CD4-positive, alpha-beta memory T cell (primary cell): ENCODE results near the gene LDLRAD4. TPM values are rescaled to one million over a fixed set of nuclear protein-coding genes. Genes with fewer than 3 reads are reported as not detected.

Source experiments
- CTCF ChIA-PET: fragments of 350-600 bp; sonication (Branson Sonifier 250); formaldehyde crosslinking; loops from one replicate; lab custom pipeline; 2021; ENCODE audit warnings: inconsistent platforms; ENCODE audit not compliant: partially characterized antibody; lab: Charles Lee
- POLR2A ChIA-PET: fragments of 350-600 bp; sonication (Branson Sonifier 250); formaldehyde crosslinking; loops from one replicate; lab custom pipeline; 2021; ENCODE audit not compliant: partially characterized antibody; lab: Charles Lee
- DNase-seq, 5 donors: peaks; one replicate each; pipeline versions ENCODE4 v3.0.0 to v3.0.0-alpha.2; 2020 to 2022; ENCODE audit warnings: mixed read lengths in 1 of 5
- H3K27ac ChIP-seq: one replicate; pipeline ENCODE4 v1.7.0; 2013; ENCODE audit warnings: low read depth, low read length
- H3K27me3 ChIP-seq: 2 replicates; pipeline ENCODE4 v1.7.0; 2013; ENCODE audit warnings: mild to moderate bottlenecking, low read length, moderate library complexity; ENCODE audit not compliant: insufficient read depth
- H3K36me3 ChIP-seq: 2 replicates; pipeline ENCODE4 v1.7.0; 2013; ENCODE audit warnings: mild to moderate bottlenecking, low read length, moderate library complexity; ENCODE audit not compliant: insufficient read depth
- H3K4me1 ChIP-seq: 2 replicates; pipeline ENCODE4 v1.7.0; 2013; ENCODE audit warnings: mild to moderate bottlenecking, low read length, moderate library complexity; ENCODE audit not compliant: insufficient read depth
- H3K4me3 ChIP-seq, 2 donors: one replicate each; pipeline ENCODE4 v1.7.0; 2013; ENCODE audit warnings: low read length in 2 of 2, mild to moderate bottlenecking in 1 of 2
- H3K9me3 ChIP-seq, 2 donors: one replicate each; pipeline ENCODE4 v1.7.0; 2013; ENCODE audit warnings: low read length in 2 of 2, control low read depth in 1 of 2; ENCODE audit not compliant: control insufficient read depth in 1 of 2
- H3K27ac Mint-ChIP-seq, 7 donors: one replicate each; pipeline ENCODE4 v1.8.0; 2020 to 2021; ENCODE audit warnings: mixed read lengths in 7 of 7, mild to moderate bottlenecking in 6 of 7, inconsistent platforms in 3 of 7, moderate library complexity in 3 of 7
- H3K27me3 Mint-ChIP-seq, 2 donors: one replicate each; pipeline ENCODE4 v1.8.0; 2020 to 2021; ENCODE audit warnings: mixed read lengths in 2 of 2
- H3K36me3 Mint-ChIP-seq, 2 donors: one replicate each; pipeline ENCODE4 v1.8.0; 2020 to 2021; ENCODE audit warnings: mixed read lengths in 2 of 2, inconsistent platforms in 1 of 2, mild to moderate bottlenecking in 1 of 2
- H3K4me1 Mint-ChIP-seq, 4 donors: one replicate each; pipeline ENCODE4 v1.8.0; 2020 to 2021; ENCODE audit warnings: mixed read lengths in 4 of 4, mild to moderate bottlenecking in 1 of 4
- H3K4me3 Mint-ChIP-seq, 8 donors: one replicate each; pipeline ENCODE4 v1.8.0; 2020 to 2021; ENCODE audit warnings: mixed read lengths in 8 of 8, mild to moderate bottlenecking in 7 of 8, moderate library complexity in 6 of 8, inconsistent platforms in 3 of 8
- H3K9me3 Mint-ChIP-seq, 8 donors: one replicate each; pipeline ENCODE4 v1.8.0; 2020 to 2021; ENCODE audit warnings: mixed read lengths in 8 of 8, mild to moderate bottlenecking in 5 of 8, inconsistent platforms in 3 of 8, moderate library complexity in 1 of 8
- intact Hi-C: fragments of 100-400 bp; cut with micrococcal nuclease; formaldehyde crosslinking; loops from one replicate; pipeline ENCODE4 v1.15.1; 2023
- polyA plus RNA-seq, 2 donors: library from polyadenylated mRNA; unstranded; fragments of 300-500 nt; fragmentation: Illumina TruSeq; gene quantifications; one replicate each; pipeline ENCODE4 v1.2.3, GENCODE V29; 2021
- total RNA-seq, 2 experiments: library from RNA; stranded (reverse); gene quantifications; one replicate each; pipeline ENCODE4 v1.2.3, GENCODE V29; 2021

LDLRAD4 gene
- total and polyA plus RNA-seq, 4 experiments from 2014 or later, result 17.4 to 63.0 (median 36.6) TPM

- no peaks in the 10 kb centered on the region for H3K27me3 ChIP-seq
- ChIA-PET CTCF (no interaction called here), POLR2A (no interaction called here)
- DNase-seq, result no peak
- H3K36me3 Mint-ChIP-seq, result peaks cover 29 to 55% of the 10 kb centered on the region in 2 donors
- peaks cover 22 to 35% (median 27%) of the 10 kb centered on the region in 4 donors for H3K4me1 Mint-ChIP-seq
- peaks cover 6% of the 10 kb centered on the region for H3K4me1 ChIP-seq
- no peak overlapping the region for H3K27ac ChIP-seq
- peaks cover 7 to 14% of the 10 kb centered on the region in 2 donors for H3K9me3 ChIP-seq
- no peaks in the 10 kb centered on the region for H3K36me3 ChIP-seq
- H3K27ac Mint-ChIP-seq, result no peak overlapping the region
- H3K27me3 Mint-ChIP-seq, result no peaks in the 10 kb centered on the region
- intact Hi-C loops, result no loop called here
- H3K9me3 Mint-ChIP-seq, result peaks cover 3 to 50% (median 40%) of the 10 kb centered on the region in 8 donors
- H3K4me3 ChIP-seq, result no peak overlapping the region
- no peak overlapping the region for H3K4me3 Mint-ChIP-seq
Measured at GRCh38 chr18:13594551-13594950, 376.0 kb downstream of the LDLRAD4 start.

GRCh38 chr18:13597068-13597467, 378.5 kb downstream of the LDLRAD4 start:
- no peak overlapping the region for H3K4me3 ChIP-seq
- peaks cover 3 to 11% (median 6%) of the 10 kb centered on the region in 4 donors for H3K4me1 Mint-ChIP-seq
- H3K27ac Mint-ChIP-seq, result peak overlapping the region in 1 of 7 donors; percentile 10
- H3K27me3 ChIP-seq, result no peaks in the 10 kb centered on the region
- POLR2A ChIA-PET, result no interaction called here
- peaks cover under 1% of the 10 kb centered on the region for H3K4me1 ChIP-seq
- no peak overlapping the region for H3K4me3 Mint-ChIP-seq
- no peaks in the 10 kb centered on the region for H3K36me3 ChIP-seq
- H3K27me3 Mint-ChIP-seq, result no peaks in the 10 kb centered on the region
- no peak overlapping the region for H3K27ac ChIP-seq
- CTCF ChIA-PET, result interaction anchor here (1.3 kb wide), 1 partner anchor 39 kb away, joined by 4 read pairs; no protein-coding TSS in a partner anchor
- peaks cover 3 to 51% (median 40%) of the 10 kb centered on the region in 8 donors for H3K9me3 Mint-ChIP-seq
- H3K36me3 Mint-ChIP-seq, result peaks cover 26 to 50% of the 10 kb centered on the region in 2 donors
- no peak for DNase-seq
- peaks cover 7 to 14% of the 10 kb centered on the region in 2 donors for H3K9me3 ChIP-seq
- intact Hi-C loops, result no loop called here

GRCh38 chr18:13598591-13598990, 380.0 kb downstream of the LDLRAD4 start:
- no peak for DNase-seq
- peaks cover 3 to 51% (median 40%) of the 10 kb centered on the region in 8 donors for H3K9me3 Mint-ChIP-seq
- H3K4me3 Mint-ChIP-seq, result no peak overlapping the region
- H3K4me1 ChIP-seq, result no peaks in the 10 kb centered on the region
- CTCF ChIA-PET, result interaction anchor here (0.9 to 1.5 kb wide), 2 partner anchors 8 to 13 kb away, joined by 3 to 4 read pairs; no protein-coding TSS in a partner anchor
- intact Hi-C loops, result no loop called here
- H3K9me3 ChIP-seq, result peaks cover 7 to 14% of the 10 kb centered on the region in 2 donors
- H3K36me3 ChIP-seq, result no peaks in the 10 kb centered on the region
- H3K4me3 ChIP-seq, result no peak overlapping the region
- no peak overlapping the region for H3K27ac ChIP-seq
- POLR2A ChIA-PET, result interaction anchor here (1.4 kb wide), 1 partner anchor 14 kb away, joined by 4 read pairs; no protein-coding TSS in a partner anchor
- no peaks in the 10 kb centered on the region for H3K27me3 Mint-ChIP-seq
- H3K36me3 Mint-ChIP-seq, result peaks cover 26 to 45% of the 10 kb centered on the region in 2 donors
- no peaks in the 10 kb centered on the region for H3K27me3 ChIP-seq
- no peak overlapping the region for H3K27ac Mint-ChIP-seq
- peaks cover 0 to 7% (median 2%) of the 10 kb centered on the region in 4 donors for H3K4me1 Mint-ChIP-seq

GRCh38 chr18:13599031-13599430, 380.5 kb downstream of the LDLRAD4 start:
- DNase-seq, result no peak
- Mint-ChIP-seq H3K27ac (no peak overlapping the region), H3K4me1 (peaks cover 0 to 4% (median under 1%) of the 10 kb centered on the region in 4 donors), H3K36me3 (peaks cover 26 to 40% of the 10 kb centered on the region in 2 donors), H3K9me3 (peaks cover 3 to 48% (median 40%) of the 10 kb centered on the region in 8 donors), H3K27me3 (no peaks in the 10 kb centered on the region), H3K4me3 (no peak overlapping the region)
- Histone ChIP-seq H3K27me3 (no peaks in the 10 kb centered on the region), H3K27ac (no peak overlapping the region), H3K36me3 (no peaks in the 10 kb centered on the region), H3K4me1 (no peaks in the 10 kb centered on the region), H3K4me3 (no peak overlapping the region), H3K9me3 (peaks cover 7 to 14% of the 10 kb centered on the region in 2 donors)
- ChIA-PET POLR2A (interaction anchor here (1.4 kb wide), 1 partner anchor 13 kb away, joined by 4 read pairs; no protein-coding TSS in a partner anchor), CTCF (no interaction called here)
- intact Hi-C loops, result no loop called here

- no peak overlapping the region for H3K4me3 Mint-ChIP-seq
- Histone ChIP-seq H3K27ac (no peak overlapping the region), H3K4me3 (no peak overlapping the region), H3K36me3 (no peaks in the 10 kb centered on the region), H3K4me1 (peaks cover 6% of the 10 kb centered on the region), H3K9me3 (no peaks in the 10 kb centered on the region), H3K27me3 (no peaks in the 10 kb centered on the region)
- intact Hi-C loops, result no loop called here
- peaks cover 9 to 12% (median 10%) of the 10 kb centered on the region in 4 donors for H3K4me1 Mint-ChIP-seq
- H3K27me3 Mint-ChIP-seq, result no peaks in the 10 kb centered on the region
- peaks cover 0 to 9% (median 3%) of the 10 kb centered on the region in 8 donors for H3K9me3 Mint-ChIP-seq
- no peak for DNase-seq
- peak overlapping the region in 1 of 7 donors; percentile 20 for H3K27ac Mint-ChIP-seq
- H3K36me3 Mint-ChIP-seq, result peaks cover under 1 to 7% of the 10 kb centered on the region in 2 donors
- POLR2A ChIA-PET, result no interaction called here
- CTCF ChIA-PET, result interaction anchor here (0.7 kb wide), 1 partner anchor 387 kb away, joined by 3 read pairs; no protein-coding TSS in a partner anchor
Measured at GRCh38 chr18:13603304-13604019, 384.9 kb downstream of the LDLRAD4 start.

GRCh38 chr18:13604786-13605185, 386.2 kb downstream of the LDLRAD4 start:
- intact Hi-C loops, result no loop called here
- Histone ChIP-seq H3K9me3 (no peaks in the 10 kb centered on the region), H3K4me3 (no peak overlapping the region), H3K4me1 (peaks cover 19% of the 10 kb centered on the region), H3K36me3 (no peaks in the 10 kb centered on the region), H3K27me3 (no peaks in the 10 kb centered on the region), H3K27ac (no peak overlapping the region)
- Mint-ChIP-seq H3K36me3 (peaks cover 0 to 4% of the 10 kb centered on the region in 2 donors), H3K9me3 (no peaks in the 10 kb centered on the region), H3K4me1 (peaks cover 15 to 23% (median 20%) of the 10 kb centered on the region in 4 donors), H3K27ac (peak overlapping the region in 1 of 7 donors; percentile 32), H3K27me3 (no peaks in the 10 kb centered on the region), H3K4me3 (no peak overlapping the region)
- ChIA-PET POLR2A (no interaction called here), CTCF (no interaction called here)
- DNase-seq, result no peak

GRCh38 chr18:13605477-13605876, 386.9 kb downstream of the LDLRAD4 start:
- H3K4me3 ChIP-seq, result no peak overlapping the region
- peaks cover 0 to 4% of the 10 kb centered on the region in 2 donors for H3K36me3 Mint-ChIP-seq
- H3K27ac ChIP-seq, result no peak overlapping the region
- no peak for DNase-seq
- H3K4me3 Mint-ChIP-seq, result no peak overlapping the region
- POLR2A ChIA-PET, result no interaction called here
- H3K4me1 ChIP-seq, result peaks cover 20% of the 10 kb centered on the region
- no peaks in the 10 kb centered on the region for H3K27me3 ChIP-seq
- no peaks in the 10 kb centered on the region for H3K9me3 ChIP-seq
- no peaks in the 10 kb centered on the region for H3K27me3 Mint-ChIP-seq
- H3K36me3 ChIP-seq, result no peaks in the 10 kb centered on the region
- intact Hi-C loops, result no loop called here
- no peak overlapping the region for H3K27ac Mint-ChIP-seq
- H3K4me1 Mint-ChIP-seq, result peaks cover 15 to 23% (median 20%) of the 10 kb centered on the region in 4 donors
- CTCF ChIA-PET, result interaction anchor here (1.5 kb wide), 1 partner anchor 47 kb away, joined by 5 read pairs; no protein-coding TSS in a partner anchor
- no peaks in the 10 kb centered on the region for H3K9me3 Mint-ChIP-seq
